Measurements from ENCODE around the gene YPEL3.

Gene YPEL3

GRCh38 chr16:30088832-30089624 lies 7.0 kb downstream of the YPEL3 start:
- no peak for DNase-seq

GRCh38 chr16:30088237-30088831 lies 7.7 kb downstream of the YPEL3 start:
- DNase-seq = no peak

- no peak for DNase-seq
These were observed 8.7 kb downstream of the YPEL3 start for GRCh38 chr16:30087181-30087898.

- no peak for DNase-seq
These were observed 9.5 kb downstream of the YPEL3 start for GRCh38 chr16:30086291-30087140.

GRCh38 chr16:30085820-30086219 lies 10.2 kb downstream of the YPEL3 start:
- DNase-seq = no peak

- no peak for DNase-seq
These were observed 10.8 kb downstream of the YPEL3 start for GRCh38 chr16:30085247-30085646.

- no peak for DNase-seq
These were observed 11.2 kb downstream of the YPEL3 start for GRCh38 chr16:30084816-30085159.

GRCh38 chr16:30084096-30084815 lies 11.8 kb downstream of the YPEL3 start:
- DNase-seq = no peak

- DNase-seq = no peak
These were observed 12.6 kb downstream of the YPEL3 start for GRCh38 chr16:30083216-30084055.

- DNase-seq = no peak
These were observed 13.4 kb downstream of the YPEL3 start for GRCh38 chr16:30082545-30083090.

- DNase-seq = no peak
These were observed 16.5 kb downstream of the YPEL3 start for GRCh38 chr16:30079480-30079879.

- no peak for DNase-seq
These were observed 17.3 kb downstream of the YPEL3 start for GRCh38 chr16:30078744-30079143.

- DNase-seq = no peak
These were observed 18.4 kb downstream of the YPEL3 start for GRCh38 chr16:30077656-30078055.

GRCh38 chr16:30076276-30076791 lies 19.7 kb downstream of the YPEL3 start:
- peak; percentile 32 for DNase-seq

- DNase-seq = peak; percentile 95
These were observed 20.3 kb downstream of the YPEL3 start, which contains the start of gene PPP4C for GRCh38 chr16:30075503-30076275. Gene PPP4C (plus strand): TSS chr16:30075994. CDS start chr16:30076378, 384 bp downstream.

- no peak for DNase-seq
These were observed 25.5 kb downstream of the YPEL3 start for GRCh38 chr16:30070490-30070889.

GRCh38 chr16:30069611-30070462 lies 26.2 kb downstream of the YPEL3 start:
- DNase-seq = no peak

GRCh38 chr16:30068750-30069610 lies 27.0 kb downstream of the YPEL3 start:
- peak; percentile 65 for DNase-seq
